Measurements from ENCODE around the gene MARF1. TPM values are rescaled to one million over a fixed set of nuclear protein-coding genes. Genes with fewer than 3 reads are reported as not detected.

Gene MARF1
- total and polyA plus RNA-seq, 2 of the 8 experiments (the other 6 are each of a cell fraction or from before 2014, with no cell fraction given): 5.6 to 31.4 TPM

DNA sequence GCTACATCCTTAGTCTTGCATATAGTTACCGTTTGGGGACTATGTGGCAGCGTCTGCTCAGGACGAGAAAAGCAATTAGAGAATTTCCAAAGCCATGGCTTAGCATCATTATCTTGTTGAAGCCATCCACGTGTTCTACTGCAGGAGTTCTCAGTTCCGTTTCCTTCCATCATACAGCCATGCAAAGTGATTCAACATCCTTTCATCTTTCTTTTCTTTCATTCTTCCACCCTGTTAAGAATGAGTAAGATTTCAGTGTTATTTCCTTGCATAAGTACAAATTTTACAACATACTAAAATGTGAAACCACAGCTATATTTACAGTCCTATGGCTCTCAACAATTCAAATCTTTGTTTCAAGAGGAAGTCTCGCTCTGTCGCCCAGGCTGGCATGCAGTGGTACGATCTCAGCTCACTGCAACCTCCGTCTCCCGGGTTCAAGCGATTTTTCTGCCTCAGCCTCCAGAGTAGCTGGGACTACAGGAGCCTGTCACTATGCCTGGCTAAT, 3.8 kb downstream of the MARF1 start:
- FAIRE-seq (no peak), DNase-seq (ENCODE audit: low read depth in 1 of 2, low spot score in 2 of 2) (no peak)
- Histone ChIP-seq H3K9me3 (ENCODE audit: insufficient read depth in 2 of 2, low read depth in 1 of 2, low read length in 1 of 2) (no peaks in the 10 kb centered on the region), H2BK120ac (replicated peaks; ENCODE audit: low read depth, low read length) (no peak overlapping the region), H3K27ac (ENCODE audit: low read depth, low read length) (no peak overlapping the region), H3K4me1 (replicated peaks in 1 of 4; ENCODE audit: control insufficient read depth in 3 of 4, insufficient read depth in 4 of 4, low read length in 3 of 4) (peaks cover 0 to 6% (median 2%) of the 10 kb centered on the region in 4 experiments; a peak in 3 of 7 replicates), H4K5ac (ENCODE audit: insufficient read length, low read depth, low read length) (no peak overlapping the region), H4K8ac (ENCODE audit: extremely low read depth, insufficient read depth, low read length) (no peak overlapping the region), H4K20me1 (replicated peaks in 1 of 2; ENCODE audit: control insufficient read depth in 1 of 2, insufficient read depth in 2 of 2, low read length in 2 of 2) (peaks cover 0 to 4% of the 10 kb centered on the region in 2 experiments), H3K14ac (ENCODE audit: insufficient read length) (no peak overlapping the region), H3K23me2 (ENCODE audit: low read depth, low read length) (no peaks in the 10 kb centered on the region), H3K18ac (ENCODE audit: extremely low read depth, low read length) (no peak overlapping the region), H2AK5ac (ENCODE audit: low read depth, low read length) (no peak overlapping the region), H3K36me3 (ENCODE audit: control insufficient read depth in 2 of 4, insufficient read depth in 4 of 4, low read length in 3 of 4) (peaks cover 2 to 35% (median 27%) of the 10 kb centered on the region in 4 experiments), H3K56ac (replicated peaks; ENCODE audit: insufficient read length, low read depth, low read length) (no peak overlapping the region), H3K4me2 (ENCODE audit: insufficient read depth in 1 of 2, low read depth in 2 of 2, low read length in 2 of 2) (no peak overlapping the region), H2AFZ (ENCODE audit: low read length) (no peak overlapping the region), H2BK5ac (ENCODE audit: low read depth, low read length) (no peak overlapping the region), H2BK15ac (ENCODE audit: low read length) (no peak overlapping the region), H3K79me1 (ENCODE audit: low read depth, low read length) (no peaks in the 10 kb centered on the region), H3K23ac (ENCODE audit: insufficient read length) (no peak overlapping the region), H3K79me2 (ENCODE audit: control insufficient read depth in 1 of 2, insufficient read depth in 2 of 2, low read length in 2 of 2) (peaks cover 5 to 28% of the 10 kb centered on the region in 2 experiments), H3K9ac (replicated peaks in 1 of 4; ENCODE audit: extremely low read depth in 1 of 4, low read depth in 3 of 4, low read length in 3 of 4) (no peak overlapping the region), H3K4me3 (ENCODE audit: extremely low read depth in 1 of 4, insufficient read depth in 2 of 4, low read depth in 3 of 4, low read length in 4 of 4) (no peak overlapping the region), H4K91ac (replicated peaks; ENCODE audit: insufficient read length, low read length) (no peak overlapping the region), H2BK20ac (ENCODE audit: low read length) (no peak overlapping the region), H3K27me3 (replicated peaks in 1 of 4; ENCODE audit: control insufficient read depth in 3 of 4, extremely low read depth in 1 of 4, insufficient read depth in 3 of 4, low read length in 3 of 4) (no peaks in the 10 kb centered on the region), H3K4ac (replicated peaks; ENCODE audit: insufficient read length, low read depth, low read length) (no peak overlapping the region), H2BK12ac (ENCODE audit: low read depth, low read length) (no peak overlapping the region)
- CTCF ChIA-PET (ENCODE audit: partially characterized antibody): no interaction called here
- WGBS, 2 experiments (ENCODE audit: extremely low coverage in 1 of 2, insufficient coverage in 1 of 2, insufficient read length in 1 of 2, insufficient replicate concordance in 2 of 2, low coverage in 1 of 2, low lambda C conversion rate in 2 of 2, missing lambda C conversion rate in 1 of 2): 86% methylated on average over 11 of the region's 11 CpGs; no CpG with 5 or more reads in 1 of the 2 experiments
- POLR2A ChIA-PET (ENCODE audit: partially characterized antibody): no interaction called here
- TF ChIP-seq EZH2 (IDR thresholded peaks at IDR 0.05; ENCODE audit: low read depth, low read length, severe bottlenecking): no peak
- no peak for TF ChIP-seq SUZ12 (IDR thresholded peaks at IDR 0.05; ENCODE audit: low read length)
- TF ChIP-seq POLR2A (IDR thresholded peaks at IDR 0.05; ENCODE audit: control extremely low read depth in 1 of 2, low read depth in 2 of 2, low read length in 2 of 2): no peak
- no peak for TF ChIP-seq TBP (IDR thresholded peaks at IDR 0.05; ENCODE audit: low read depth, low read length)
- no peak for TF ChIP-seq ZNF274 (IDR thresholded peaks at IDR 0.05; ENCODE audit: borderline replicate concordance, extremely low read depth, low read length)
- TF ChIP-seq CREB1 (IDR thresholded peaks at IDR 0.05): no peak
- no peak for TF ChIP-seq EGR1 (IDR thresholded peaks at IDR 0.05; ENCODE audit: borderline replicate concordance, low read depth, low read length)
- TF ChIP-seq TEAD4 (IDR thresholded peaks at IDR 0.05; ENCODE audit: low read depth, low read length): no peak
- TF ChIP-seq, protein P1, sequence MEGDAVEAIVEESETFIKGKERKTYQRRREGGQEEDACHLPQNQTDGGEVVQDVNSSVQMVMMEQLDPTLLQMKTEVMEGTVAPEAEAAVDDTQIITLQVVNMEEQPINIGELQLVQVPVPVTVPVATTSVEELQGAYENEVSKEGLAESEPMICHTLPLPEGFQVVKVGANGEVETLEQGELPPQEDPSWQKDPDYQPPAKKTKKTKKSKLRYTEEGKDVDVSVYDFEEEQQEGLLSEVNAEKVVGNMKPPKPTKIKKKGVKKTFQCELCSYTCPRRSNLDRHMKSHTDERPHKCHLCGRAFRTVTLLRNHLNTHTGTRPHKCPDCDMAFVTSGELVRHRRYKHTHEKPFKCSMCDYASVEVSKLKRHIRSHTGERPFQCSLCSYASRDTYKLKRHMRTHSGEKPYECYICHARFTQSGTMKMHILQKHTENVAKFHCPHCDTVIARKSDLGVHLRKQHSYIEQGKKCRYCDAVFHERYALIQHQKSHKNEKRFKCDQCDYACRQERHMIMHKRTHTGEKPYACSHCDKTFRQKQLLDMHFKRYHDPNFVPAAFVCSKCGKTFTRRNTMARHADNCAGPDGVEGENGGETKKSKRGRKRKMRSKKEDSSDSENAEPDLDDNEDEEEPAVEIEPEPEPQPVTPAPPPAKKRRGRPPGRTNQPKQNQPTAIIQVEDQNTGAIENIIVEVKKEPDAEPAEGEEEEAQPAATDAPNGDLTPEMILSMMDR (IDR thresholded peaks at IDR 0.05; ENCODE audit: control extremely low read depth in 1 of 3, insufficient read depth in 1 of 3, low read depth in 1 of 3, low read length in 3 of 3): no peak
- TF ChIP-seq SIRT6 (IDR thresholded peaks at IDR 0.05; ENCODE audit: low read length): no peak
- TF ChIP-seq BACH1 (IDR thresholded peaks at IDR 0.05; ENCODE audit: low read length): no peak
- no peak for TF ChIP-seq E2F6 (IDR thresholded peaks at IDR 0.05)

Measured in H1 (cell line).